ENCODE results near the gene OR3A1. TPM values are rescaled to one million over a fixed set of nuclear protein-coding genes. Genes with fewer than 3 reads are reported as not detected.
"Not testable (repeated sequence)": the region's sequence is repeated elsewhere in the genome, so short reads cannot be mapped to it uniquely, and the experiment has no call there.

OR3A1 gene
- total and polyA plus RNA-seq, 5 donors from 2014 or later, result 0.13 to 0.56 (median 0.40) TPM; not detected in 1

GRCh38 chr17:3241044-3241443, 57.1 kb downstream of the OR3A1 start:
- not testable (repeated sequence) for H3K36me3 ChIP-seq (ENCODE audit: control insufficient read depth, insufficient read depth, low read length); H3K27ac ChIP-seq (ENCODE audit: insufficient read depth, low read length, poor library complexity, severe bottlenecking); DNase-seq; H3K27me3 ChIP-seq (ENCODE audit: control insufficient read depth, insufficient read depth, low read length); H3K9me3 ChIP-seq (ENCODE audit: control insufficient read depth in 2 of 2, low read length in 2 of 2); H3K27ac Mint-ChIP-seq; H3K4me3 Mint-ChIP-seq; H3K4me3 ChIP-seq (ENCODE audit: low read depth, low read length); ATAC-seq (ENCODE audit: low read depth in 2 of 2); H3K27me3 Mint-ChIP-seq; H3K9me3 Mint-ChIP-seq; H3K4me1 Mint-ChIP-seq; H3K4me1 ChIP-seq (ENCODE audit: control insufficient read depth, insufficient read depth, low read length, poor library complexity, severe bottlenecking); H3K36me3 Mint-ChIP-seq

Other genes with a start within 250 kb of the OR3A1 start
- gene OR1D5, start 234.8 kb downstream of the OR3A1 start, total RNA-seq, result not detected
- gene OR1D5, start 234.8 kb downstream of the OR3A1 start, polyA plus RNA-seq, result not detected
- gene OR1D2, start 193.9 kb downstream of the OR3A1 start, total RNA-seq, result not detected
- not detected for gene OR1D2, start 193.9 kb downstream of the OR3A1 start, polyA plus RNA-seq
- gene OR1G1, start 170.8 kb downstream of the OR3A1 start, total RNA-seq, result not detected
- not detected for gene OR1G1, start 170.8 kb downstream of the OR3A1 start, polyA plus RNA-seq
- not detected for gene OR1A2, start 100.8 kb downstream of the OR3A1 start, total RNA-seq
- gene OR1A2, start 100.8 kb downstream of the OR3A1 start, polyA plus RNA-seq, result not detected
- gene OR1A1, start 90.7 kb downstream of the OR3A1 start, total RNA-seq, result not detected
- not detected for gene OR1A1, start 90.7 kb downstream of the OR3A1 start, polyA plus RNA-seq
- 0.59 TPM for gene OR3A2, start 87.9 kb upstream of the OR3A1 start, total RNA-seq
- 1 to 10 TPM in 1 of 4 donors, under 1 TPM in 2, not detected in 1; 0.10 to 1.0 (median 0.39) TPM for gene OR3A2, start 87.9 kb upstream of the OR3A1 start, polyA plus RNA-seq
- not detected for gene OR1E1, start 100.0 kb upstream of the OR3A1 start, total RNA-seq
- gene OR1E1, start 100.0 kb upstream of the OR3A1 start, polyA plus RNA-seq, result not detected
- not detected for gene OR3A3, start 113.0 kb upstream of the OR3A1 start, total RNA-seq
- gene OR3A3, start 113.0 kb upstream of the OR3A1 start, polyA plus RNA-seq, result not detected
- gene OR1E2, start 135.5 kb upstream of the OR3A1 start, total RNA-seq, result not detected
- not detected for gene OR1E2, start 135.5 kb upstream of the OR3A1 start, polyA plus RNA-seq
- not detected for gene SPATA22, start 173.5 kb upstream of the OR3A1 start, total RNA-seq
- gene SPATA22, start 173.5 kb upstream of the OR3A1 start, polyA plus RNA-seq, result under 1 TPM in 1 of 4 donors, not detected in 3; 0.23 TPM
- not detected for gene ASPA, start 177.6 kb upstream of the OR3A1 start, total RNA-seq
- gene ASPA, start 177.6 kb upstream of the OR3A1 start, polyA plus RNA-seq, result not detected